Measurements from ENCODE around the gene APBB2. TPM values are rescaled to one million over a fixed set of nuclear protein-coding genes. Genes with fewer than 3 reads are reported as not detected.

The APBB2 gene
- total RNA-seq, 4 donors from 2014 or later: 139 to 248 (median 203) TPM

DNA sequence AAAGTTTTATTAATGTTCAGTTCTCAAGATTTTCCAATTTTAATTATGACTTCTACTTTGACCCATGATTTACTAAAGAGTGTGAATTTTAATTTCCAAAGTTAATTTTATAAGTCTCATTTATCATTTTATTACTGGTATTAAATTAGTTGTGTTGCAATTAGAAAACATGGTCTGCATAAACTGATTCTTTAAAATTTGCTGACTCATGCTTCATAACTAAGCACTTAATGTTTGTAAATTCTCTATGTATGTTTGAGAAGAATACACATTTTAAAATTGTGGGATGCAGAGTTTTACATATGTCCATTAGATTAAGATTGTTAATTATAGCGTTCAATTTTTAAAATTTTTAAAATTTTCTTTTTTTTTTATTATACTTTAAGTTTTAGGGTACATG is 22.2 kb upstream of the APBB2 start:
- Histone ChIP-seq H3K27ac (no peak overlapping the region), H3K27me3 (no peaks in the 10 kb centered on the region), H3K4me3 (no peak overlapping the region), H3K4me1 (no peaks in the 10 kb centered on the region), H3K9me3 (no peaks in the 10 kb centered on the region), H3K36me3 (no peaks in the 10 kb centered on the region)
- TF ChIP-seq EP300 (IDR thresholded peaks at IDR 0.05): no peak
- DNase-seq (ENCODE audit: low spot score in 2 of 2): no peak
- 91 to 94% methylated on average over 1 of the region's 1 CpG for WGBS, 2 donors

DNA sequence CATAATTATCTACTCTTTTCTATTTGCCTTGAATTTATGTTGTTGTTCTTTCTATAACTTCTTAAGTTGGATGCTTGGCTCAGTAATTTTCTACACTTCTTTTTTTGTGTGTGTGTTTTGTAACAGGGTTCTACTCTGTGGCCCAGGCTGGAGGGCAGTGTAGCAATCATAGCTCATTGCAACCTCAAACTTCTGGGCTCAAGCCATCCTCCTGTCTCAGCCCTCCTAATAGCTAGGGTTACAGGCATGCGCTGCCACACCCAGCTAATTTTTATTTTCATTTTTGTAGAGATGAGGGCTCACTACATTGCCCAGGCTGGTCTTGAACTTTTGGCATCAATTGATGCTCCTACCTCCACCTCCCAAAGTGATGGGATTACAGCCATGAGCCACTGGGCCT is 21.7 kb upstream of the APBB2 start:
- no peaks in the 10 kb centered on the region for H3K27me3 ChIP-seq
- no peak for DNase-seq (ENCODE audit: low spot score in 2 of 2)
- no peaks in the 10 kb centered on the region for H3K9me3 ChIP-seq
- H3K4me1 ChIP-seq: no peaks in the 10 kb centered on the region
- H3K27ac ChIP-seq: no peak overlapping the region
- no peak overlapping the region for H3K4me3 ChIP-seq
- TF ChIP-seq, protein P1, sequence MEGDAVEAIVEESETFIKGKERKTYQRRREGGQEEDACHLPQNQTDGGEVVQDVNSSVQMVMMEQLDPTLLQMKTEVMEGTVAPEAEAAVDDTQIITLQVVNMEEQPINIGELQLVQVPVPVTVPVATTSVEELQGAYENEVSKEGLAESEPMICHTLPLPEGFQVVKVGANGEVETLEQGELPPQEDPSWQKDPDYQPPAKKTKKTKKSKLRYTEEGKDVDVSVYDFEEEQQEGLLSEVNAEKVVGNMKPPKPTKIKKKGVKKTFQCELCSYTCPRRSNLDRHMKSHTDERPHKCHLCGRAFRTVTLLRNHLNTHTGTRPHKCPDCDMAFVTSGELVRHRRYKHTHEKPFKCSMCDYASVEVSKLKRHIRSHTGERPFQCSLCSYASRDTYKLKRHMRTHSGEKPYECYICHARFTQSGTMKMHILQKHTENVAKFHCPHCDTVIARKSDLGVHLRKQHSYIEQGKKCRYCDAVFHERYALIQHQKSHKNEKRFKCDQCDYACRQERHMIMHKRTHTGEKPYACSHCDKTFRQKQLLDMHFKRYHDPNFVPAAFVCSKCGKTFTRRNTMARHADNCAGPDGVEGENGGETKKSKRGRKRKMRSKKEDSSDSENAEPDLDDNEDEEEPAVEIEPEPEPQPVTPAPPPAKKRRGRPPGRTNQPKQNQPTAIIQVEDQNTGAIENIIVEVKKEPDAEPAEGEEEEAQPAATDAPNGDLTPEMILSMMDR (IDR thresholded peaks at IDR 0.05): no peak
- TF ChIP-seq POLR2A (IDR thresholded peaks at IDR 0.05) (no peak), EP300 (IDR thresholded peaks at IDR 0.05) (no peak)
- H3K36me3 ChIP-seq: no peaks in the 10 kb centered on the region
- WGBS, 2 donors: 92% methylated on average over 1 of the region's 1 CpG

GRCh38 chr4:41232856-41233255 is 18.5 kb upstream of the APBB2 start:
- no peak overlapping the region for H3K4me3 ChIP-seq
- H3K36me3 ChIP-seq: no peaks in the 10 kb centered on the region
- no peaks in the 10 kb centered on the region for H3K9me3 ChIP-seq
- TF ChIP-seq, protein P1 (IDR thresholded peaks at IDR 0.05): no peak
- TF ChIP-seq EP300 (IDR thresholded peaks at IDR 0.05): no peak
- no peak for TF ChIP-seq POLR2A (IDR thresholded peaks at IDR 0.05)
- no peaks in the 10 kb centered on the region for H3K4me1 ChIP-seq
- H3K27me3 ChIP-seq: no peaks in the 10 kb centered on the region
- no peak for DNase-seq (ENCODE audit: low spot score in 2 of 2)
- 84 to 92% methylated on average over 3 of the region's 3 CpGs for WGBS, 2 donors
- no peak overlapping the region for H3K27ac ChIP-seq

GRCh38 chr4:41232406-41232805 is 18.1 kb upstream of the APBB2 start:
- no peak for DNase-seq (ENCODE audit: low spot score in 2 of 2)
- no peak overlapping the region for H3K27ac ChIP-seq
- no peak for TF ChIP-seq POLR2A (IDR thresholded peaks at IDR 0.05)
- TF ChIP-seq EP300 (IDR thresholded peaks at IDR 0.05): no peak
- TF ChIP-seq, protein P1 (IDR thresholded peaks at IDR 0.05): no peak
- no peaks in the 10 kb centered on the region for H3K36me3 ChIP-seq
- H3K27me3 ChIP-seq: no peaks in the 10 kb centered on the region
- H3K4me1 ChIP-seq: no peaks in the 10 kb centered on the region
- no peaks in the 10 kb centered on the region for H3K9me3 ChIP-seq
- WGBS, 2 donors: 72 to 87% methylated on average over 5 of the region's 5 CpGs
- H3K4me3 ChIP-seq: no peak overlapping the region

GRCh38 chr4:41227902-41228301 is 13.6 kb upstream of the APBB2 start:
- no peak overlapping the region for H3K4me3 ChIP-seq
- TF ChIP-seq, protein P1 (IDR thresholded peaks at IDR 0.05): no peak
- TF ChIP-seq POLR2A (IDR thresholded peaks at IDR 0.05): no peak
- TF ChIP-seq EP300 (IDR thresholded peaks at IDR 0.05): no peak
- no peaks in the 10 kb centered on the region for H3K4me1 ChIP-seq
- no peaks in the 10 kb centered on the region for H3K36me3 ChIP-seq
- H3K9me3 ChIP-seq: no peaks in the 10 kb centered on the region
- no peak overlapping the region for H3K27ac ChIP-seq
- no peak for DNase-seq (ENCODE audit: low spot score in 2 of 2)
- 78 to 85% methylated on average over 4 of the region's 4 CpGs for WGBS, 2 donors
- H3K27me3 ChIP-seq: no peaks in the 10 kb centered on the region

All from tibial nerve (tissue), 4 donors.